OCI-LY7 (cell line): Measurements from ENCODE around the gene ARSK. TPM values are rescaled to one million over a fixed set of nuclear protein-coding genes. Genes with fewer than 3 reads are reported as not detected.

Experiments
- BruUV-seq: library from RNA; stranded (reverse); fragments of 400-500 nt; replicated peaks from 2 replicates; lab custom pipeline; 2021; lab: Mats Ljungman, UMichigan
- CTCF ChIA-PET: fragments of 300-600 bp; sonication (Branson Sonifier 250); formaldehyde crosslinking; loops from one replicate; lab custom pipeline; 2022; ENCODE audit warnings: antibody characterized with exemption; ENCODE audit not compliant: unreplicated experiment; lab: Charles Lee
- POLR2A ChIA-PET: fragments of 300-600 bp; sonication (Branson Sonifier 250); formaldehyde crosslinking; loops from one replicate; lab custom pipeline; 2022; ENCODE audit warnings: antibody characterized with exemption; lab: Charles Lee
- DNase-seq: peaks from one replicate; pipeline ENCODE4 v3.0.0-alpha.2; 2015; ENCODE audit warnings: low spot score
- H2AFZ ChIP-seq: fragments of 200-600 bp; sonication (generic), shearing (Covaris generic); 2 replicates; pipeline ENCODE4 v1.6.1; 2014; ENCODE audit warnings: mild to moderate bottlenecking, antibody characterized with exemption, low read length, moderate library complexity
- H3K27ac ChIP-seq: fragments of 200-600 bp; sonication (generic); 2 replicates; pipeline ENCODE4 v1.5.1; 2014; ENCODE audit warnings: mixed run types, low read depth, mild to moderate bottlenecking, moderate library complexity, low read length, inconsistent platforms; ENCODE audit not compliant: poor library complexity, severe bottlenecking
- H3K36me3 ChIP-seq: fragments of 200-600 bp; sonication (generic); 2 replicates; pipeline ENCODE4 v1.6.1; 2014; ENCODE audit warnings: mild to moderate bottlenecking, antibody characterized with exemption, low read length, moderate library complexity, mixed read lengths; ENCODE audit not compliant: insufficient read depth
- H3K4me1 ChIP-seq: fragments of 200-600 bp; sonication (generic); 2 replicates; pipeline ENCODE4 v1.5.1; 2014; ENCODE audit warnings: mild to moderate bottlenecking, low read length; ENCODE audit not compliant: insufficient read depth, poor library complexity, severe bottlenecking
- H3K4me2 ChIP-seq: fragments of 200-600 bp; sonication (generic); 2 replicates; pipeline ENCODE4 v1.6.1; 2014; ENCODE audit warnings: mild to moderate bottlenecking, low read length
- H3K4me3 ChIP-seq: fragments of 200-600 bp; sonication (generic); 2 replicates; pipeline ENCODE4 v1.5.1; 2014; ENCODE audit warnings: mild to moderate bottlenecking, low read depth, low read length; ENCODE audit not compliant: poor library complexity, severe bottlenecking
- H3K79me2 ChIP-seq: fragments of 200-600 bp; sonication (generic); 2 replicates; pipeline ENCODE4 v1.6.1; 2016; ENCODE audit warnings: low read depth, mild to moderate bottlenecking, low read length, moderate library complexity, mixed read lengths; ENCODE audit not compliant: insufficient read depth
- H3K9me2 ChIP-seq: fragments of 200-600 bp; sonication (generic); 2 replicates; pipeline ENCODE4 v1.6.1; 2016; ENCODE audit warnings: mild to moderate bottlenecking, low read length, mixed read lengths; ENCODE audit not compliant: insufficient read depth
- H3K9me3 ChIP-seq: fragments of 200-600 bp; sonication (generic); 2 replicates; pipeline ENCODE4 v1.6.1; 2014; ENCODE audit warnings: mild to moderate bottlenecking, mixed run types, low read length, mixed read lengths
- H4K20me1 ChIP-seq: fragments of 200-600 bp; sonication (generic); 2 replicates; pipeline ENCODE4 v1.6.1; 2014; ENCODE audit warnings: mild to moderate bottlenecking, antibody characterized with exemption, low read length, moderate library complexity, mixed read lengths; ENCODE audit not compliant: insufficient read depth
- CTCF ChIP-seq: fragments of 200-600 bp; sonication (generic); conservative IDR thresholded peaks from 2 replicates; pipeline ENCODE4 v1.5.1; 2014; ENCODE audit warnings: mild to moderate bottlenecking, antibody characterized with exemption, low read length, moderate library complexity, mixed read lengths
- EZH2phosphoT487 ChIP-seq: fragments of 200-600 bp; sonication (generic); IDR thresholded peaks from 2 replicates; pipeline ENCODE4 v1.6.1; 2018; ENCODE audit warnings: low read depth, borderline replicate concordance, mild to moderate bottlenecking, mixed run types, antibody characterized with exemption, low read length, moderate library complexity, mixed read lengths
- intact Hi-C: fragments of 100-400 bp; cut with micrococcal nuclease; formaldehyde crosslinking; loops from one replicate; pipeline ENCODE4 v1.10.0; 2022; ENCODE audit not compliant: unreplicated experiment
- total RNA-seq, 2 experiments: library from RNA; depleted of rRNA in 1 of 2; stranded (reverse); fragments of >200 nt in 1 of 2; shearing (Covaris generic) in 1 of 2; gene quantifications; 2 replicates each; pipeline ENCODE4 v1.2.3, GENCODE V29; 2014 to 2022

The ARSK gene
- total RNA-seq, 2 experiments from 2014 or later: 5.2 to 5.9 TPM

- H3K27ac ChIP-seq: no peak overlapping the region
- H3K4me1 ChIP-seq: no peaks in the 10 kb centered on the region
- no TSS peak for BruUV-seq
- H3K4me2 ChIP-seq: no peak overlapping the region
- H4K20me1 ChIP-seq: no peaks in the 10 kb centered on the region
- H3K9me2 ChIP-seq: no peaks in the 10 kb centered on the region
- H3K4me3 ChIP-seq: no peak overlapping the region
- no peak overlapping the region for H2AFZ ChIP-seq
- TF ChIP-seq EZH2phosphoT487 (no peak), CTCF (no peak)
- ChIA-PET POLR2A (interaction anchor here (2.4 kb wide), 1 partner anchor 14 kb away, joined by 8 read pairs; no protein-coding TSS in a partner anchor), CTCF (no interaction called here)
- no peak for DNase-seq
- no peaks in the 10 kb centered on the region for H3K36me3 ChIP-seq
- intact Hi-C loops: no loop called here
- no peaks in the 10 kb centered on the region for H3K9me3 ChIP-seq
- no peaks in the 10 kb centered on the region for H3K79me2 ChIP-seq
Observed at GRCh38 chr5:95623706-95624105, 68.8 kb downstream of the ARSK start.

DNA sequence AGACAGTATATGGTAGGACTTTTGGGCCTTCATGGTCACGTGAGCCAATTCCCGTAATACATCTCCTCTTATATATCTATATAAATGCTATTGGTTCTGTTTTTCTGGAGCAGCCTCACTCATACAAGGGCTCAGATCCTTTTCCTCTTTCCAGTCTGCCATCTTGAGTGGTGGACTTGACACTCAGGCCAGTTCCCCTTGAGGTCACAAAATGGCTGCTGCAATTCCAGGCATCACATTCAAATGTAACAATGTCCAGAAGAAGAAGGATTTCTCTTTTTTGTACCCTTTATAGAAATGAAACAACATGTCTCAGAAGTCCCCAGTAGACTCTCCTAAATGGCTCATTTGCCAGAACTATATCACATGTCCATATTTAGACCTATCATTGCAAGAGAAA lies 69.5 kb downstream of the ARSK start:
- no TSS peak for BruUV-seq
- Histone ChIP-seq H3K4me3 (no peak overlapping the region), H3K27ac (no peak overlapping the region), H3K4me1 (no peaks in the 10 kb centered on the region), H4K20me1 (no peaks in the 10 kb centered on the region), H3K36me3 (no peaks in the 10 kb centered on the region), H3K4me2 (no peak overlapping the region), H3K9me3 (no peaks in the 10 kb centered on the region), H3K79me2 (no peaks in the 10 kb centered on the region), H3K9me2 (no peaks in the 10 kb centered on the region), H2AFZ (no peak overlapping the region)
- no peak for DNase-seq
- no peak for TF ChIP-seq CTCF
- TF ChIP-seq EZH2phosphoT487: no peak
- intact Hi-C loops: no loop called here
- POLR2A ChIA-PET: no interaction called here
- CTCF ChIA-PET: no interaction called here

- H3K36me3 ChIP-seq: no peaks in the 10 kb centered on the region
- no peak overlapping the region for H3K4me3 ChIP-seq
- no peaks in the 10 kb centered on the region for H3K9me2 ChIP-seq
- intact Hi-C loops: no loop called here
- H3K4me1 ChIP-seq: peaks cover 4% of the 10 kb centered on the region
- DNase-seq: no peak
- no peaks in the 10 kb centered on the region for H4K20me1 ChIP-seq
- no peaks in the 10 kb centered on the region for H3K9me3 ChIP-seq
- H2AFZ ChIP-seq: no peak overlapping the region
- no TSS peak for BruUV-seq
- ChIA-PET POLR2A (no interaction called here), CTCF (no interaction called here)
- H3K4me2 ChIP-seq: no peak overlapping the region
- TF ChIP-seq EZH2phosphoT487 (no peak), CTCF (no peak)
- no peak overlapping the region for H3K27ac ChIP-seq
- no peaks in the 10 kb centered on the region for H3K79me2 ChIP-seq
Observed at GRCh38 chr5:95626701-95627100, 71.8 kb downstream of the ARSK start.
